GM18499 (cell line): ENCODE results near the gene ALKAL2.
A peak's percentile ranks its signal among the peaks of the same experiment; 100 is the strongest.
"Not testable (repeated sequence)": the region's sequence is repeated elsewhere in the genome, so short reads cannot be mapped to it uniquely, and the experiment has no call there.

Experiments
- ATAC-seq: cut with Tn5 transposase; IDR thresholded peaks from one replicate; pipeline ENCODE4 v1.9.1; 2021; ENCODE audit warnings: moderate number of reproducible peaks; ENCODE audit not compliant: insufficient read depth, unreplicated experiment

ALKAL2 gene

GRCh38 chr2:287911-288757 lies at the start of gene ALKAL2:
ALKAL2 (minus strand) TSS chr2:288091; CDS start chr2:287835, 256 bp downstream.
- ATAC-seq: no peak

GRCh38 chr2:336949-337348 lies 49.1 kb upstream of the ALKAL2 start:
- not testable (repeated sequence) for ATAC-seq

GRCh38 chr2:336360-336759 lies 48.5 kb upstream of the ALKAL2 start:
- ATAC-seq: no peak

- ATAC-seq: no peak
Measured at GRCh38 chr2:332592-332991, 44.7 kb upstream of the ALKAL2 start.

GRCh38 chr2:328761-329160 lies 40.9 kb upstream of the ALKAL2 start:
- no peak for ATAC-seq

GRCh38 chr2:323035-323434 lies 35.1 kb upstream of the ALKAL2 start:
- no peak for ATAC-seq

- ATAC-seq: no peak
Measured at GRCh38 chr2:322326-322725, 34.4 kb upstream of the ALKAL2 start.

- ATAC-seq: no peak
Measured at GRCh38 chr2:320561-320960, 32.7 kb upstream of the ALKAL2 start.

GRCh38 chr2:319059-319600 lies 31.2 kb upstream of the ALKAL2 start:
- ATAC-seq: no peak

- ATAC-seq: peak; percentile 54
Measured at GRCh38 chr2:317501-318424, 29.9 kb upstream of the ALKAL2 start.

GRCh38 chr2:316381-316780 lies 28.5 kb upstream of the ALKAL2 start:
- no peak for ATAC-seq

- ATAC-seq: not testable (repeated sequence)
Measured at GRCh38 chr2:315925-316324, 28.0 kb upstream of the ALKAL2 start.

- ATAC-seq: no peak
Measured at GRCh38 chr2:314561-315336, 26.9 kb upstream of the ALKAL2 start.

GRCh38 chr2:313991-314390 lies 26.1 kb upstream of the ALKAL2 start:
- no peak for ATAC-seq

- no peak for ATAC-seq
Measured at GRCh38 chr2:310994-311393, 23.1 kb upstream of the ALKAL2 start.

- no peak for ATAC-seq
Measured at GRCh38 chr2:309954-310510, 22.1 kb upstream of the ALKAL2 start.

GRCh38 chr2:309148-309953 lies 21.5 kb upstream of the ALKAL2 start:
- ATAC-seq: no peak

GRCh38 chr2:305366-305765 lies 17.5 kb upstream of the ALKAL2 start:
- no peak for ATAC-seq

GRCh38 chr2:296354-296753 lies 8.5 kb upstream of the ALKAL2 start:
- ATAC-seq: no peak
